ENCODE results near the gene GARNL3.

The GARNL3 gene

GRCh38 chr9:127360250-127360649 is 95.7 kb downstream of the GARNL3 start:
- no peak for TF ChIP-seq CTCF (IDR thresholded peaks at IDR 0.05)

- TF ChIP-seq CTCF (IDR thresholded peaks at IDR 0.05), result no peak
Measured at GRCh38 chr9:127360829-127361228, 96.3 kb downstream of the GARNL3 start.

GRCh38 chr9:127361561-127361960 is 97.0 kb downstream of the GARNL3 start:
- TF ChIP-seq CTCF (IDR thresholded peaks at IDR 0.05), result no peak

GRCh38 chr9:127362829-127363228 is 98.3 kb downstream of the GARNL3 start:
- TF ChIP-seq CTCF (IDR thresholded peaks at IDR 0.05), result no peak

- TF ChIP-seq CTCF (IDR thresholded peaks at IDR 0.05), result no peak
Measured at GRCh38 chr9:127365461-127365860, 100.9 kb downstream of the GARNL3 start.

- TF ChIP-seq CTCF (IDR thresholded peaks at IDR 0.05), result no peak
Measured at GRCh38 chr9:127366594-127366993, 102.0 kb downstream of the GARNL3 start.

GRCh38 chr9:127368852-127369402 is 104.4 kb downstream of the GARNL3 start:
- no peak for TF ChIP-seq CTCF (IDR thresholded peaks at IDR 0.05)

GRCh38 chr9:127369428-127369827 is 104.9 kb downstream of the GARNL3 start:
- no peak for TF ChIP-seq CTCF (IDR thresholded peaks at IDR 0.05)
